C4-2B (cell line): ENCODE measurements around the gene GNAT1.

Experiments
- CTCF ChIP-seq: fragments of 450-650 bp; conservative IDR thresholded peaks from 2 replicates; pipeline ENCODE4 v1.5.1; 2017; ENCODE audit warnings: mild to moderate bottlenecking
- ZFX ChIP-seq: fragments of 450-650 bp; IDR thresholded peaks from 2 replicates; pipeline ENCODE4 v1.6.1; 2017

- TF ChIP-seq CTCF (no peak), ZFX (no peak)
Observed at GRCh38 chr3:50166620-50167019, 24.8 kb upstream of the GNAT1 start.
